OCI-LY7 (cell line): ENCODE measurements around the gene ATG4B. TPM values are rescaled to one million over a fixed set of nuclear protein-coding genes. Genes with fewer than 3 reads are reported as not detected.

Experiments
- BruUV-seq: library from RNA; stranded (reverse); fragments of 400-500 nt; replicated peaks from 2 replicates; lab custom pipeline; 2021; lab: Mats Ljungman, UMichigan
- CTCF ChIA-PET: fragments of 300-600 bp; sonication (Branson Sonifier 250); formaldehyde crosslinking; loops from one replicate; lab custom pipeline; 2022; ENCODE audit warnings: antibody characterized with exemption; ENCODE audit not compliant: unreplicated experiment; lab: Charles Lee
- POLR2A ChIA-PET: fragments of 300-600 bp; sonication (Branson Sonifier 250); formaldehyde crosslinking; loops from one replicate; lab custom pipeline; 2022; ENCODE audit warnings: antibody characterized with exemption; lab: Charles Lee
- DNase-seq: peaks from one replicate; pipeline ENCODE4 v3.0.0-alpha.2; 2015; ENCODE audit warnings: low spot score
- H2AFZ ChIP-seq: fragments of 200-600 bp; sonication (generic), shearing (Covaris generic); 2 replicates; pipeline ENCODE4 v1.6.1; 2014; ENCODE audit warnings: mild to moderate bottlenecking, antibody characterized with exemption, low read length, moderate library complexity
- H3K27ac ChIP-seq: fragments of 200-600 bp; sonication (generic); 2 replicates; pipeline ENCODE4 v1.5.1; 2014; ENCODE audit warnings: mixed run types, low read depth, mild to moderate bottlenecking, moderate library complexity, low read length, inconsistent platforms; ENCODE audit not compliant: poor library complexity, severe bottlenecking
- H3K36me3 ChIP-seq: fragments of 200-600 bp; sonication (generic); 2 replicates; pipeline ENCODE4 v1.6.1; 2014; ENCODE audit warnings: mild to moderate bottlenecking, antibody characterized with exemption, low read length, moderate library complexity, mixed read lengths; ENCODE audit not compliant: insufficient read depth
- H3K4me1 ChIP-seq: fragments of 200-600 bp; sonication (generic); 2 replicates; pipeline ENCODE4 v1.5.1; 2014; ENCODE audit warnings: mild to moderate bottlenecking, low read length; ENCODE audit not compliant: insufficient read depth, poor library complexity, severe bottlenecking
- H3K4me2 ChIP-seq: fragments of 200-600 bp; sonication (generic); 2 replicates; pipeline ENCODE4 v1.6.1; 2014; ENCODE audit warnings: mild to moderate bottlenecking, low read length
- H3K4me3 ChIP-seq: fragments of 200-600 bp; sonication (generic); 2 replicates; pipeline ENCODE4 v1.5.1; 2014; ENCODE audit warnings: mild to moderate bottlenecking, low read depth, low read length; ENCODE audit not compliant: poor library complexity, severe bottlenecking
- H3K79me2 ChIP-seq: fragments of 200-600 bp; sonication (generic); 2 replicates; pipeline ENCODE4 v1.6.1; 2016; ENCODE audit warnings: low read depth, mild to moderate bottlenecking, low read length, moderate library complexity, mixed read lengths; ENCODE audit not compliant: insufficient read depth
- H3K9me2 ChIP-seq: fragments of 200-600 bp; sonication (generic); 2 replicates; pipeline ENCODE4 v1.6.1; 2016; ENCODE audit warnings: mild to moderate bottlenecking, low read length, mixed read lengths; ENCODE audit not compliant: insufficient read depth
- H3K9me3 ChIP-seq: fragments of 200-600 bp; sonication (generic); 2 replicates; pipeline ENCODE4 v1.6.1; 2014; ENCODE audit warnings: mild to moderate bottlenecking, mixed run types, low read length, mixed read lengths
- H4K20me1 ChIP-seq: fragments of 200-600 bp; sonication (generic); 2 replicates; pipeline ENCODE4 v1.6.1; 2014; ENCODE audit warnings: mild to moderate bottlenecking, antibody characterized with exemption, low read length, moderate library complexity, mixed read lengths; ENCODE audit not compliant: insufficient read depth
- EZH2phosphoT487 ChIP-seq: fragments of 200-600 bp; sonication (generic); IDR thresholded peaks from 2 replicates; pipeline ENCODE4 v1.6.1; 2018; ENCODE audit warnings: low read depth, borderline replicate concordance, mild to moderate bottlenecking, mixed run types, antibody characterized with exemption, low read length, moderate library complexity, mixed read lengths
- intact Hi-C: fragments of 100-400 bp; cut with micrococcal nuclease; formaldehyde crosslinking; loops from one replicate; pipeline ENCODE4 v1.10.0; 2022; ENCODE audit not compliant: unreplicated experiment
- total RNA-seq, 2 experiments: library from RNA; depleted of rRNA in 1 of 2; stranded (reverse); fragments of >200 nt in 1 of 2; shearing (Covaris generic) in 1 of 2; gene quantifications; 2 replicates each; pipeline ENCODE4 v1.2.3, GENCODE V29; 2014 to 2022
- TF ChIP-seq, protein P1 (sequence below): fragments of 200-600 bp; sonication (generic); conservative IDR thresholded peaks from 2 replicates; pipeline ENCODE4 v1.5.1; 2014; ENCODE audit warnings: mild to moderate bottlenecking, antibody characterized with exemption, low read length, moderate library complexity, mixed read lengths

Gene ATG4B
- total RNA-seq, 2 experiments from 2014 or later: 72.4 to 133 TPM

DNA sequence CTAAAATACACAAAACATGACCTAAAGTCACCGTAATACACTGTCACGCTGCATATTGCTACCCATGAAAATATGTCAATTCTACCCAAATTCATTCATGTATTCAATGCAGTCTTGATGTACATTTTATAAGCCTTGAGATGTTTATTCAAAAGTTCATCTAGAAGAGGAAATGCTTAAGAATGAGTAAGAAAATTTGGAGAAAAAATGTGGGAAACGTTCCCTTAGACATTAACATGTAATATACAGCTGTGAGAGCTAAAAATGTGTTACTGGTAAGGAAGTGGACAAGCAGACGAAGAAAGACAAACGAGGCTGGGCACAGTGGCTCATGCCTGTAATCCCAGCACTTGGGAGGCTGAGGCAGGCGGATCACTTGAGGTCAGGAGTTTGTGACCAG is 37.9 kb upstream of the ATG4B start:
- H2AFZ ChIP-seq: no peak overlapping the region
- intact Hi-C loops: no loop called here
- ChIA-PET CTCF (interaction anchor here (0.6 kb wide), 2 partner anchors 10 to 240 kb away, joined by 3 read pairs; no protein-coding TSS in a partner anchor), POLR2A (no interaction called here)
- no peak overlapping the region for H3K27ac ChIP-seq
- H3K36me3 ChIP-seq: peaks cover 75% of the 10 kb centered on the region
- no peaks in the 10 kb centered on the region for H3K79me2 ChIP-seq
- BruUV-seq: TSS peak; percentile 40
- H3K9me3 ChIP-seq: no peaks in the 10 kb centered on the region
- no peak overlapping the region for H3K4me3 ChIP-seq
- H3K9me2 ChIP-seq: no peaks in the 10 kb centered on the region
- no peaks in the 10 kb centered on the region for H3K4me1 ChIP-seq
- H4K20me1 ChIP-seq: no peaks in the 10 kb centered on the region
- H3K4me2 ChIP-seq: no peak overlapping the region
- no peak for DNase-seq
- TF ChIP-seq, protein P1, sequence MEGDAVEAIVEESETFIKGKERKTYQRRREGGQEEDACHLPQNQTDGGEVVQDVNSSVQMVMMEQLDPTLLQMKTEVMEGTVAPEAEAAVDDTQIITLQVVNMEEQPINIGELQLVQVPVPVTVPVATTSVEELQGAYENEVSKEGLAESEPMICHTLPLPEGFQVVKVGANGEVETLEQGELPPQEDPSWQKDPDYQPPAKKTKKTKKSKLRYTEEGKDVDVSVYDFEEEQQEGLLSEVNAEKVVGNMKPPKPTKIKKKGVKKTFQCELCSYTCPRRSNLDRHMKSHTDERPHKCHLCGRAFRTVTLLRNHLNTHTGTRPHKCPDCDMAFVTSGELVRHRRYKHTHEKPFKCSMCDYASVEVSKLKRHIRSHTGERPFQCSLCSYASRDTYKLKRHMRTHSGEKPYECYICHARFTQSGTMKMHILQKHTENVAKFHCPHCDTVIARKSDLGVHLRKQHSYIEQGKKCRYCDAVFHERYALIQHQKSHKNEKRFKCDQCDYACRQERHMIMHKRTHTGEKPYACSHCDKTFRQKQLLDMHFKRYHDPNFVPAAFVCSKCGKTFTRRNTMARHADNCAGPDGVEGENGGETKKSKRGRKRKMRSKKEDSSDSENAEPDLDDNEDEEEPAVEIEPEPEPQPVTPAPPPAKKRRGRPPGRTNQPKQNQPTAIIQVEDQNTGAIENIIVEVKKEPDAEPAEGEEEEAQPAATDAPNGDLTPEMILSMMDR: no peak
- TF ChIP-seq EZH2phosphoT487: no peak

DNA sequence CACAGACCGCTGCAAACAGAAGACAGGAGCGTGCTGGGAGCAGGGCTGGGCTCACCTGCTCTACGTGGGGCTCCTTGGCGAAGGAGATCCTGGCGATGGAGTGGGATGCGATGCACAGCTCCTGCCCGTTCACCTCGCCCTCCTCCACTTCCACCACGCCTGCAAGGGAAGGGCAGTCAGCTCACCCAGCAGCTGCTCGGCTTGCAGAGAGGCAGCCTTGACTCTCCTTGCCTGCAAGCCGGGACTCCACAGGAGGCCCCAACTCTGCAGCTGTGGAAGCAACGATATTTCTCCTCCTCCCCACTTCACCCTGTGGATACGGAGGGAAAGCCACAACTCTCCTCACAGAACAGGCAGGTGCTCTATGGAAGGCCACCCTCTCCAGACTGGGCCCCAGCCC is 35.7 kb upstream of the ATG4B start:
- no peak overlapping the region for H3K27ac ChIP-seq
- no TSS peak for BruUV-seq
- no peak overlapping the region for H3K4me2 ChIP-seq
- ChIA-PET POLR2A (no interaction called here), CTCF (interaction anchor here (0.6 kb wide), 1 partner anchor 844 kb away, joined by 3 read pairs; no protein-coding TSS in a partner anchor)
- H3K36me3 ChIP-seq: peaks cover 88% of the 10 kb centered on the region
- intact Hi-C loops: no loop called here
- no peaks in the 10 kb centered on the region for H3K9me2 ChIP-seq
- TF ChIP-seq EZH2phosphoT487: no peak
- TF ChIP-seq, protein P1: no peak
- H3K4me1 ChIP-seq: no peaks in the 10 kb centered on the region
- H3K9me3 ChIP-seq: no peaks in the 10 kb centered on the region
- H2AFZ ChIP-seq: no peak overlapping the region
- no peak overlapping the region for H3K4me3 ChIP-seq
- H3K79me2 ChIP-seq: no peaks in the 10 kb centered on the region
- H4K20me1 ChIP-seq: no peaks in the 10 kb centered on the region
- no peak for DNase-seq

DNA sequence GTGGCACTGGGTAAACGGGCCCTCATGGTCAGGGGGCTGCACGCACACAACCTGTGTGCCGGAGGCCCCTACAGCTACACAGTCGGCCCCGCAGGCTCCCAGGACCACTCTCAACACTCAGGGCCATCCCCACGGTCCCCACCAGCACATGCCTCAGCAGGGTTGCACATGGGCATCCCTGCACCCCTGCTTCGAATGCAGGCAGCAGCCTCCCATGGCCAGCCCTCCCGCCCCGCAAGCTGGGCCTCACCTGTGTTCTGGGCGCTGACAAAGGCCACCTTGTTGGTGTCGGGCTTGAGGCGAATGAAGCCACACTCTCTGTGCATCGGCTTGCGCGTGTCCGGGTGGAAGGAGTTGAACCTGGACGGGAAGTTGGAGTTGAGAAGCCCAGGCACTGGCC is 34.8 kb upstream of the ATG4B start:
- Histone ChIP-seq H2AFZ (no peak overlapping the region), H3K36me3 (peaks cover 84% of the 10 kb centered on the region), H3K27ac (no peak overlapping the region), H3K4me3 (no peak overlapping the region), H4K20me1 (no peaks in the 10 kb centered on the region), H3K9me2 (no peaks in the 10 kb centered on the region), H3K9me3 (no peaks in the 10 kb centered on the region), H3K79me2 (no peaks in the 10 kb centered on the region), H3K4me2 (no peak overlapping the region), H3K4me1 (no peaks in the 10 kb centered on the region)
- CTCF ChIA-PET: no interaction called here
- no peak for TF ChIP-seq EZH2phosphoT487
- TF ChIP-seq, protein P1: no peak
- POLR2A ChIA-PET: no interaction called here
- intact Hi-C loops: no loop called here
- no TSS peak for BruUV-seq
- no peak for DNase-seq
